T-helper 1 cell treated with Interleukin-12 subunit alpha and Interleukin-12 subunit beta and Interleukin-4 antibody, amounts not matched to agents 30 ng/mL and 1 ng/mL, for 36 hours (primary cell): ENCODE results near the gene MAP3K8. TPM values are rescaled to one million over a fixed set of nuclear protein-coding genes. Genes with fewer than 3 reads are reported as not detected.

Experiments
- intact Hi-C: fragments of 100-400 bp; cut with micrococcal nuclease; formaldehyde crosslinking; loops from one replicate; pipeline ENCODE4 v1.15.1; 2024
- total RNA-seq: library from RNA; stranded (reverse); gene quantifications from 2 replicates; pipeline ENCODE4 v1.2.3, GENCODE V29; 2022

The MAP3K8 gene
- 59.2 and 62.5 TPM in 2 replicates for total RNA-seq

GRCh38 chr10:30433730-30434272 is at the start of gene MAP3K8:
Gene MAP3K8, plus strand, starts transcription at chr10:30434184. Its CDS starts 4,755 bp downstream, at chr10:30438939.
- intact Hi-C loops: loop anchor here (1.0 to 10.0 kb wide), 12 partner anchors 16 to 1941 kb away; partner anchors contain the start of genes ARHGAP12, KIF5B, ZEB1 and ZNF438

DNA sequence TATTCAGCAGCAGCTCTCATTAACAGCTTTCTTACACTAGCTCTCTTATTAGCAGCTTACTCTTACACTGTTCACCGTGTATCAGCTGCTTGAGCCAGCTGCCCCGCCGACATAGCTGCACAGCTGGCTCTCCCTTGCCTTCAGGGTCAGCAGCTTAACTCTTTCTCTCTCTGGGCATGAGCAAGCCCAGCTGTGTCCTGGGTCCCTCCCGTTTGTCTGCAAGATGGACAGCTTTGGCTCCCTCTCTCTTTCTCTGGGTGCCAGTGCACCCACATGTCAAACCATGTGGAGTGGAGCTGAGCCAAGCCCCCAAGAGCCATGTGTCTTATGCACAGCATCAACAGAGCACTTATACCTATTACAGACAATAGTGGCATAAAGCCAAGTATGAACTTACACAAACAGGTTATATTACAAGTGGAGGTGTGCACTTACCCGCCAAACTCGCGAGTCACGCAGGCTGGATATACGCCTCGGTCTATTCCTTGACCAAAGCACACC is 49.2 kb upstream of the MAP3K8 start:
- intact Hi-C loops: loop anchor here (1.0 kb wide), 2 partner anchors 25 to 386 kb away; no protein-coding TSS in a partner anchor

DNA sequence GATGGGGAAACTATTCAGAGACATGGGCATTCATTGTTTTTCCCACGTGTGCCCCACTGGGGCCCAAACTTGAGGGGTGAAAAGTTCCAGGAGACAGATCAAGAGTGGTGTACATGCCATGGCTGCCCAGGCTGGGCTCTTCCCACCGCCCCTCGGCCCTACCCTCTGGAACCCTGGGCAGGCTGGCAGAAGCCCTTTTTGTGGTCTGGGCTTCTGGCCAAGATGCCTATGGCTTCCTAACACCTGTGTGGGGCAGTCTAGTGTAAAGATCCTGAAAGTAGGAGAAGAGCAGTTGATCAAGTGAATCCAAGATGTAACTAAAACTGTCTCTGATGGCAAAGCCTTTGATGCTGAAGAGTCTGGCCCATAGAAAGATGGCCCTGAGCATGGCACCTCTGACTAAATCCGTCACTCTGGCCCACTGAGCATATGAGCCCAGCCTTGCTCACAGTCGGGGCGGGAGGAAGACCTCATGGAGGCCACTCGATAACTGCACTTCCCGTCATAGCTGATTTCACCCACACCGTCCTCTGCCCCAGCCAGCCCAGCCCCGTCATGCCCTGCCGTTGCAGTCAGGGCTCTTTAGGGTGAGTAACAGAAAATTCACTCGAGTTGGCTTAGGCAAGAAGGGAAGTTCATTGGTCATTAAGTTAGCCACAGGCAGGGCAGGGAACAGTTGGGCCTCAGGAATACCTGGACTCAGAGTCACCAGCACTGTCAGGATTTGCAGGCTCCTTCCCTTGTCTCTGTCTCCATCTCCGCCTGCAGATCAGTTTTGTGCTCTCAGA is 47.0 kb upstream of the MAP3K8 start:
- intact Hi-C loops: no loop called here

GRCh38 chr10:30387646-30388243 is 46.2 kb upstream of the MAP3K8 start:
- intact Hi-C loops: no loop called here

- intact Hi-C loops: no loop called here
Observed at GRCh38 chr10:30389543-30389942, 44.4 kb upstream of the MAP3K8 start.

DNA sequence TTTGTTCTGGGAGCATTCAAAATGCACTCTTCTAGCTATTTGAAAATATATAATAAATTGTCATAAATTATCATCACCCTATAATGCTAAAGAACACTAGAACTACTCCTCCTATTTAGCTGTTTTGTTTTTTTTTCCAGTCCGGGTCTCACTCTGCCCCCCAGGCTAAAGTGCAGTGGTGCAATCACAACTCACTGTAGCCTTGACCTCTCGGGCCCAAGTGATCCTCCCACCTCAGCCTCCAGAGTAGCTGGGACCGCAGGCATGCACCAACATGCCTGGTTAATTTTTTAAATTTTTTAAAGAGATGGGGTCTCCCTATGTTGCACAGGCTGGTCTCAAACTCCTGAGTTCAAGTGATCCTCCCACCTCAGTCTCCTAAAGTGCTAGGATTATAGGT is 43.8 kb upstream of the MAP3K8 start:
- intact Hi-C loops: no loop called here

- intact Hi-C loops: no loop called here
Observed at GRCh38 chr10:30391266-30391665, 42.7 kb upstream of the MAP3K8 start.

GRCh38 chr10:30392564-30392990 is 41.4 kb upstream of the MAP3K8 start:
- intact Hi-C loops: loop anchor here (1.0 to 2.0 kb wide), 8 partner anchors 22 to 394 kb away; no protein-coding TSS in a partner anchor

DNA sequence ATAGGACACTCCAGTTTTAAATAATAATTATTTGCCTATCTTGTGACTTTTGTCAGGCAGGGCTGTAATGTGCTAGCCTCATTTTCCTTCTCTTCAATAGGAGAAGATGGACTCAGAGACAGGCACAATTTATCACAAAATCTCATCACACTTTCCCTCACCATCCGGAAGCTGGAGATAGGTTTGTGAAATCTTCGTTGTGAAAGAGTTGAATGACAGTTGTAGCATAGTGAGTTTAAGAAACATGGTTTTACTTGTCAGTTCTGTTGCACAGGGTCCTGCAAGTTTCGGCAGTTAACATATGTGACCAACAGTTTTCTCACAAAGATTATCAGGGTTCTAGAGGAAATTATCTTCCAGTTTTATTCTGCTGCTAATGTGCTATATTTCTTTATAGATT is 37.7 kb upstream of the MAP3K8 start:
- intact Hi-C loops: no loop called here

DNA sequence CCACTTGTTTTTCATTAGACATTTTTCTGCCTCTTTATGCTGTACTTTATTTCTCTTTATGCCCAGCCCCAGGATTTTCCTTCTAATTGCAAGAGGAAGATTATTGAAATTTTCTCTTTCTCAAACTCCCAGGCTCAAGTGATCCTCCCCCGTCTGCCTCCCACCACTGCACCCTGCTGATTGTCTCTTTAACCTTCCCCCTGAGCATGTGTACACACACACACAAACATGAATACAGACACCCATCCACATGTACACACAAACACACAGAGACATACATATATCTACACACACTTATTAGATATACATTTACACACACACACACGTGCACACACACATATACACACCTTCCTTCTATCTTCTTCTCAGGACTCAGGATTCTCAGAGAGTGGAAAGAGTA is 37.3 kb upstream of the MAP3K8 start:
- intact Hi-C loops: no loop called here

- intact Hi-C loops: no loop called here
Observed at GRCh38 chr10:30398193-30398592, 35.8 kb upstream of the MAP3K8 start.

DNA sequence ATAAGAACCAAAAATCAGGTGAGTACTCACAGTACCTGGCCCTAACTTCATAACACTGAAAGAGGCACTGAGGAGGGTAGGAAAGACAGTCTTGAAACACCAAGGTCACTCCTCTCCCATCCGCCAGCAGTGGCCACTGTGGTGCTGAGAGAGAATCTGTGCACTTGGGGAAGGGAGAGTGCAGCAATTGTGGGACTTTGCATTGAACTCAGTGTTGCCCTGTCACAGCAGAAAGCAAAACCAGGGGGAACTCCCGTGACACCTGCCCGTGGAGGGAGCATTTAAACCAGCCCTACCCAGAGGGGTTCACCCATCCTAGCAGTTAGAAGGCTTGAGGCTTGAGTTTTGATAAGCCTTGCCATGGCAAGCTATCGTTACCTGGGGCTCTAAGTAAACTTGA is 35.2 kb upstream of the MAP3K8 start:
- intact Hi-C loops: no loop called here

GRCh38 chr10:30403494-30403893 is 30.5 kb upstream of the MAP3K8 start:
- intact Hi-C loops: no loop called here

GRCh38 chr10:30404540-30404939 is 29.4 kb upstream of the MAP3K8 start:
- intact Hi-C loops: no loop called here

DNA sequence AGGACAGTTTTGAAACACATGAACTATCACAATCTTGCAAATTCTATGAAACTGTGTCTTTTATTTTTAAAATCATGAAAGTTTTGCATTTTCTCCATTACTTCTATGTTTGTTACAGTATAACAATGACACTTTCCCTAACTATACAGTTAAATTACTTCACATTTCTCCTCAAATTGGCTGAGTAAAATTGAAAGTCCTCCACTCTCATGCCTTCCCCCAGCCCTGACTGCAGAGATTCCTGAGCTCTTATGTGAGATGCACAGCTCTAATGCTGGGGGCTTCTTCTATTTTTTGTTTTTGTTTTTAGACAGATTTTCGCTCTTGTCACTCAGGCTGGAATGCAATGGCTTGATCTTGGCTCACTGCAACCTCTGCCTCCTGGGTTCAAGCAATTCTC is 22.7 kb upstream of the MAP3K8 start:
- intact Hi-C loops: no loop called here

DNA sequence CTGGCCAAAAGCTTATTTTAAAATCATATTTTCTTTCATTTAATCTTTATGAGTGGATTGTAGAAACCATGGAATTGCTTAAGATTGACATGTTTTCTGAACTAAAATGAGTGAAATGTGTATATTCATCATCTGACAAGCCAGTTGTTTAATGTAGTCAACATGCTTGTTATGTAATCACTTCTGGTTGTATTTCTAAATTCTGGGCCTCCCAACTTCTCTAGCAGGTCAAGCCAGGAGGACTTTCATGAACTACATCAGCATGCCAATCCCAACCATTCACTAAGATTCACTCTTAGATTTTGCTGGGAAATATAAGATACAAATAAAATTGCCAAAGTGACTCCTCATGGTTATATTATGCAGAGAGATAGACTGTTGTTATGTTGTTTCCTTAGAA is 21.1 kb upstream of the MAP3K8 start:
- intact Hi-C loops: no loop called here

- intact Hi-C loops: loop anchor here (1.0 to 2.0 kb wide), 7 partner anchors 19 to 177 kb away; no protein-coding TSS in a partner anchor
Observed at GRCh38 chr10:30413996-30414576, 19.9 kb upstream of the MAP3K8 start.

DNA sequence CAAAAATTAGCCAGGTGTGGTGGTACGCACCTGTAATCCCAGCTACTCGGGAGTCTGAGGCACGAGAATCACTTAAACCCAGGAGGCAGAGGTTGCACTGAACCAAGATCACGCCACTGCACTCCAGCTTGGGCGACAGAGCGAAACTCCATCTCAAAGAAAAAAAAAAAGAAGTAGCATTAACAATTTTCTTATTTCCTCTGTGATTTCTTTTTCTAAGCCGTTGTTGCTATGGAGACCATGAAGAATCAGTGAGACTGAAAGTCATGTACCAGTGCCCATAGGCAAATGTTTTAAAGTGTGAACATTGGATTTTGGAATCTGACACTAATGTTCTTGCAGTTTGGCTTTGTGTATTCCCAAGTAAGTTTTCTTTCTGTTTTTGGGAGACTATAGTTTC is 18.4 kb upstream of the MAP3K8 start:
- intact Hi-C loops: loop anchor here (2.0 kb wide), 2 partner anchors 23 to 167 kb away; no protein-coding TSS in a partner anchor

DNA sequence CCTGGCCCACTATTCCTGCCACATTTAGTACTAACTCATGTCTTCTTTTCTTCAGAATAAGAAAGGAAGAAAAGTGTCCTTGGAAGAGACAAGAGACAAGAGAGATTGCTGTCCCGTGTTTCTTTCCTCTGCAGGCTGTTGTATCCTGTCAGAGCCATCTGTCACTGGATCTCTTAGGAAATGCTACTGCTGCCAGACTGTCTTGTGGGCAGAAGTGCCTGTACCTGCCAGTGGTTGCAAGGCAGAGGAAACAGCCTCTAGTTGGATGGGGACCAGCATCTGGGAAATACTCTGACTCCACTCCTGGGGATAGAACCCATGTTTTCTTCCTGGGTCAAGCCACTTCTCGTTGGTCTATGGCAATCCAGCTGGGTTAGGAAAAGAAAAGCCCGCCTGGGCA is 16.7 kb upstream of the MAP3K8 start:
- intact Hi-C loops: no loop called here

DNA sequence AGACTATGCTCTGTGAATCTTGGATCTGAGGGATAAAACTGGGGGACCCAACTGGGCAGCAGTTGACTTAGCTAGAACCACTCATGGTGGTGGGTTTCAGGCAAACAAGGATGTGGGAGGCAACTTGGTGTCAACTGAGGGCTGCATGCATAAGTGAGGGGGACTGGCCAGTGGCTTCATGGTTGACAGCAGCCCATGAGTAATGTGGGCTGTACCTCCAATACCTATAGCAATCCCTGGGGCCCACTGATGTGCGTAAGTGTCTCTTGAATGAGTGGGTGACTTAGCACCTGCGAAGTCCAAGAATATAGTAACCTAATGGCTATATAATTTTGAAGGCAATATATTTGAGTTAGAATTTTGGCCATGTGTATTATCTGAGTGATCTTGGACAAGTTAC is 13.7 kb upstream of the MAP3K8 start:
- intact Hi-C loops: no loop called here

DNA sequence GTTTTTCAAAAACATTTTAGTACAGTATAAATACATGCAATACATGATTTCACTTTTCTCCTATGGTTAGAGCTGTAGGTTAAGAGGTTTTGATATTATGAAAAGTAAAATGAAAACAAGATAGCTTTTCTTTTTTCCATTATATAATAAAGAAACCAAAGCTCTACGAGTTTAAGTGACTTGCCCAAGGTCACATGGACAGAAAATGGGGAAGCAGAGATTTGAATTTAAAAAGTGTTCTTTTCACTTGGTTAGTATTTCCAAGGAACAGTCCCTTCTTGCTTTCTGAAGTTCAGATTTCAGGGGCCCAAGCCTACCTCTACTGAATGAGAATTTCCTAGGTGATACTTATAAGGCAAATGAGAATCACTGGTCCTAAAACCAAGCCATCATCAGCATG is 13.2 kb upstream of the MAP3K8 start:
- intact Hi-C loops: no loop called here
